ENCODE data around the gene TNFRSF14.

DNA sequence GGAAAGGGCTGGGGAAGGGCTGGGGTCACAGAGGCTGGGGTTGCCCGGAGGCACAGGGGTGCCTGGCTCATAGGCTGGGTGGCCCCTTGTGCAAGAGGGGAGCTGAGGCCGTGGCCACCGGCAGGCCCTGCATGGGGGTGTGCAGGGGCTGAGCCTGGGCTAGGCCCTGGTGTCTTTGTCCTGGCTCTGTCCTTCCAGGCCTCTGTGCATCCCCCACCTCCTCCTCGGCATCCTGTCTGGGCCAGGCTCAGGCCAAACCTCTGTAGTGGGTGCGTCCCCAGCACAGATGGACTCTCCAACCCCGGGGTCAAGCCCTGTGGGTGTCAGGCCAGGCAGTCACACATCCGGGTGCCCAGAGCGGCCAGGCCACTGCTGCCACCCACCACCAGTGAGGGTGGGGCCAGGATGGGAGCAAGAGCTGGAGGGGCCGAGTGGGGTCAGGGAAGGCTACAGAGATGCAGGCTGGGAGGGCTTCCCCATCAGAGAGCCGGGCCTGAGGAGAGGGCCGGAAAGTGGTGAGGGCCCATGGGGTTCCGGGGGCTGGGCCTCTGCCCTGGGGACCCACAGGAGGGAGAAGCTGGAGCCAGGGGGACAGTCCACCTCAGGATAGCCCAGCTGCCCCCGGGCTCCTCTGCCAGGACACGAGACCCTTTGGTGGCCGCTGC lies 49.1 kb upstream of the TNFRSF14 start:
- no peak for TF ChIP-seq POLR2A (IDR thresholded peaks at IDR 0.05)
- TF ChIP-seq, protein P1, sequence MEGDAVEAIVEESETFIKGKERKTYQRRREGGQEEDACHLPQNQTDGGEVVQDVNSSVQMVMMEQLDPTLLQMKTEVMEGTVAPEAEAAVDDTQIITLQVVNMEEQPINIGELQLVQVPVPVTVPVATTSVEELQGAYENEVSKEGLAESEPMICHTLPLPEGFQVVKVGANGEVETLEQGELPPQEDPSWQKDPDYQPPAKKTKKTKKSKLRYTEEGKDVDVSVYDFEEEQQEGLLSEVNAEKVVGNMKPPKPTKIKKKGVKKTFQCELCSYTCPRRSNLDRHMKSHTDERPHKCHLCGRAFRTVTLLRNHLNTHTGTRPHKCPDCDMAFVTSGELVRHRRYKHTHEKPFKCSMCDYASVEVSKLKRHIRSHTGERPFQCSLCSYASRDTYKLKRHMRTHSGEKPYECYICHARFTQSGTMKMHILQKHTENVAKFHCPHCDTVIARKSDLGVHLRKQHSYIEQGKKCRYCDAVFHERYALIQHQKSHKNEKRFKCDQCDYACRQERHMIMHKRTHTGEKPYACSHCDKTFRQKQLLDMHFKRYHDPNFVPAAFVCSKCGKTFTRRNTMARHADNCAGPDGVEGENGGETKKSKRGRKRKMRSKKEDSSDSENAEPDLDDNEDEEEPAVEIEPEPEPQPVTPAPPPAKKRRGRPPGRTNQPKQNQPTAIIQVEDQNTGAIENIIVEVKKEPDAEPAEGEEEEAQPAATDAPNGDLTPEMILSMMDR (IDR thresholded peaks at IDR 0.05), result no peak
